Renal cortex interstitium (tissue), 11 donors: ENCODE measurements around the gene CLIP1. TPM values are rescaled to one million over a fixed set of nuclear protein-coding genes. Genes with fewer than 3 reads are reported as not detected.
"Not testable (repeated sequence)": the region's sequence is repeated elsewhere in the genome, so short reads cannot be mapped to it uniquely, and the experiment has no call there.

Experiments used
- DNase-seq, 11 donors: peaks; one replicate each; pipeline ENCODE4 v3.0.0-alpha.2; 2013; ENCODE audit warnings: low read depth in 9 of 11, low spot score in 4 of 11; ENCODE audit errors: extremely low read depth in 1 of 11
- polyA plus RNA-seq, 3 donors: library from polyadenylated mRNA; unstranded; fragments of 120-200 nt; gene quantifications; one replicate each; pipeline ENCODE4 v1.2.1, GENCODE V29; 2013; ENCODE audit not compliant: insufficient read length in 3 of 3

The CLIP1 gene
- polyA plus RNA-seq, 3 donors: 37.4 to 42.7 (median 40.0) TPM

DNA sequence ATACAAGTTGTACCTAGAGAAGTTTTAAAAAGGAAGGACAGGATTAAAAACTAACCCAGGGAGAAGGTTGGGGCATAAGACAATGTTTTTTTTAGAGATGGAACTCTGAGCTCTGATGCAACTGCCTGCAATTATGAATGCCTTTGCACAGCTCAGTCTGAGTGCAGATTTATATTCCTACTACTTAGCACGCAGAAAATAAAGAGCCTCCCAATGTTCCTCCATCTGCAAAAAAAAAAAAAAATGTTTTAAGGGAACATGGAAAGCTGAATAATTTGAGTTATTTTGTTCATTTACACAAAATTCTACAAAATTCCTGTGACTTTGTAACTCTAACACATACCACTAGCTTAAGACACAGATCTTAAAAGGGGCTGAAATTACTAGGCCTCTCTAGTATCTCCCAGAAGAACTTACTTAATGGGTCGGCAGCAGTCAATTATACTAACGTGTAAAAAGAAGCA lies 15.7 kb downstream of the CLIP1 start:
- DNase-seq: no peak

DNA sequence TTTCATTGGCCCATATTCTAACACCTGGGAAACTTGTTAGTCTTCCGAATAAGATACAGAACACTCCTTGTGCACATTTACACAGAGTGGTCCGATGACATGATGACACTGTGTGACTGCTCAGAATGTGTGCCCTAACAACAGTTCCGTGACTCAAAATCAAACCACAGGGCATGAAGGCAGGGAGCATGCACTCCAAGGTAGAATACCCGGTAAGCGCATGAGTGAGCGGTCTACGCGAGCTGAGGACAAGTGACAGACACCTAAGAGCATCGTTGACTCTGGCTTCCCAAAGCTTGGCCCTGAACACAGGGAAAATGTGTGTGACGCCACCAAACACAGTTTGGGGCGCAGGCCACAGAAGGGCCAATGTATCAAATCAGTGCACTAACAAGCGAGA lies 18.6 kb downstream of the CLIP1 start:
- no peak for DNase-seq

DNA sequence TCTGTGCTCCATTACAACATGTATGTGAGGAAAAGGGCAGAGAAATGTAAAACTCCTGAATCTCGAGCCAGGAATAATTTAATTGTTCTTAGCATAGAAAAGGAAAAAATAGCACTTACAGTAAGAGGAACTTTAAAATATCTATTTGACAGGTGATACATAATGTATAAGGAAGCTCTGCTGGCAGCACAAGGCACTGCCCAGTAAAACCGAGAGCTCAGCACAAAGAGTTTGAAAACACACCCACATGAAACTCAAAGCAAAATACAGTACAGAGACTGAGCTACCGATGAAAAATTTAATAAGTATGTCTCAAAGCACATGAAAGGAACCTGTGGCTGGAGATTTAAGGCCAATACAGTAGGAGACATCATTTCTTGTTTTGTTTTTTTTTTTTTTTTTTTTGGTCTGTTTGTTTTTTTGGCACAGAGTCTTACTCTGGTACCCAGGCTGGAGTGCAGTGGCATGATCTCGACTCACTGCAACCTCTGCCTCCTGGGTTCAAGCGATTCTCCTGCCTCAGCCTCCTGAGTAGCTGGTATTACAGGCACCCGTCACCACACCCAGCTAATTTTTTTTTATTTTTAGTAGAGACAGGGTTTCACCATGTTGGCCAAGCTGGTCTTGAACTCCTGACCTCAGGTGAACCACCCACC lies 19.2 kb downstream of the CLIP1 start:
- DNase-seq: no peak

DNA sequence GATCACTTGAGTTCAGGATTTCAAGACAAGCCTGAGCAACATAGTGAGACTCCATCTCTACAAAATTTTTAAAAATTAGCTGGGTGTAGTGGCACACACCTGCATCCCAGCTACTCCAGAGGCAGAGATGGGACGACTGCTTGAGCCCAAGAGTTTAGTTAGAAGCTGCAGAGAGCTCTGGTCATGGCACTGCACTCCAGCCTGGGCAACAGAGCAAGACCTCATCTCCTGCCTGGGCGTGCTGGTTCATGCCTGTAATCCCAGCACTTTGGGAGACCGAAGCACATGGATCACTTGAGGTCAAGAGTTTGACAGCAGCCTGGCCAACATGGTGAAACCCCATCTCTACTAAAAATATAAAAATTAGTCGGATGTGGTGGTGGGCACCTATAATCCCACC lies 20.2 kb downstream of the CLIP1 start:
- no peak for DNase-seq

DNA sequence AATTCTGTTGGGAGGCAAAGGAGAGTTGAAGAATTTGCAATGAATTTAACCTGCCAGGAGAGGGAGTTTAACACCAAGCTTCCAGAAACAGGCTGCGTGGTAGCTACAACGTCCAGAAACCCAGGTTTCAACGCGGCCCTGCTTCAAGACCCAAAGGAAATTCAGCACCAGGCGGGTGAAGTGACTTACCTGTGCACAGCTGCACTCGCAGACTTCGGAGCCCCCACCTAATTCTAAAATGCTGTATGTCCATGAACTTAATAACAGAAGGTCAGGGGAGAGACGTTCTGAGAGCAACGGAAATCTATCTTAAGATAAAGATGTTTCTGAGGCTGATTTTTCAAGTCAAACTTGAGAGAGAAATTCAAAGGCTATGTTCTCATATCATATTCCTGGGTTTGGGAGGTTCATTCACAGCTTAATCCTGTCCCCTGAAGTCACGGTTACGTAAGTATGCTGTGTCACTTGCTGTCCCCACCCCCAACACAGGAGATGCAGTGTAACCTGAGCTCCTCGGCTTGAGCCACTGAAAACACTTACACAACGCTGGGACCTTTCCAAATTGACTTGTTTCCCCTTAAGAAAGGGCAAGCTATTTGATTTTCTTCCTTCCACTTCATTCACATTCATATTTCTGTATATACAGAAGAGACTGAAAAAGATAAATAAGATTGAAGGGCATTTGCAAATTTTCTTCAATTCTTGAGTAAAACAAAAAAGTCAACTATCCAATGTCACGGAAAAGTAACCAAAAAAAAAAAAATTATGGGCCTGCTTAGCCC lies 22.7 kb downstream of the CLIP1 start:
- peak in 8 of 11 donors; percentile 53 to 82 (median 72) for DNase-seq

DNA sequence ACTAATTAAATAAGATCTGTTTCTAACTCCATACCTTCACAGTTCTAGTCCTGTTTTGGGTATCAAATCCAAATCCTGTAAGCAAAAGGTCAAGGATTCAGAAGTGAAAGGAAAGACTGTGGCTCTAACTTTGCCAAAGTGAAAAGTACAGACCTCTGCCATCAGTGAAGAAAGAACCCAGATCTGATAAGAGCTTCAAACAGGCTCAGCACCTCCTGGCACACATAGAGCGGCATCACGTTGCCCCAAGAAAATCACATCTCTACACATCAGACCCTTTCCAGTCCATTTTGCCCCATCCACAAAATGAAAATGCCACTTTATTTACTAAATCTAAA lies 23.2 kb downstream of the CLIP1 start:
- DNase-seq: no peak

DNA sequence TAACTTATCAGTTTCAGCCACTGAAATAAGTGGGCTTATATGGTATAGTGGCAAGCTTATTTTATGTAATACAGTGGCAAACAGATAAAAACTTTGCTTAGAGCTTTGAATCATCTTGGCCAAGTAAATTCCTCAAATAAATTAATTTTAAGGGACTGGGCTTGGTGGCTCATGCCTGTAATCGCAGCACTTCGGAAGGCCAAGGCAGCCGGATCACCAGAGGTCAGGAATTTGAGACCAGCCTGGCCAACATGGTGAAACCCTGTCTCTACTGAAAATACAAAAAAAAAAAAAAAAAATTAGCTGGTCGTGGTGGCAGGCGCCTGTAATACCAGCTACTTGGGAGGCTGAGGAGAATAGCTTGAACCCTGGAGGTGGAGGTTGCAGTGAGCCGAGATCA lies 24.5 kb downstream of the CLIP1 start:
- not testable (repeated sequence) for DNase-seq

DNA sequence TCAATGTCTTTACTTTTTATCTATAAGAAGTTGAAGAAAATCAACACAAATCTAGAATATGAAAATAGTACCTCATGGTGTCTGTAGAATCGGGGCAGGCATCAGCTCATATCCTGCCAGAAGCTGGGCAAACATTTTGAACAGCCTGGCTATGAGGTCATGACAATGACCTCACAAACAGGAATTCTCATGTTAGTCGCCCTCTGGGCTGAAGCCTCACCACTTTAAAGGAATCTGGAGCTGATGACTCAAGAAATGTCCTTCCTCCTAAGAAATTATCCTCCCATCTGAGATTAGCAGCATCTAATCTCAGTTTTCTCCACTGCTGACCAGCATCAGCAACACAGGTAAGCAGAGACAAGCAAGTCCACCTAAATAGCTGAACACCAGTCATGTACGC lies 27.1 kb downstream of the CLIP1 start:
- DNase-seq: no peak

DNA sequence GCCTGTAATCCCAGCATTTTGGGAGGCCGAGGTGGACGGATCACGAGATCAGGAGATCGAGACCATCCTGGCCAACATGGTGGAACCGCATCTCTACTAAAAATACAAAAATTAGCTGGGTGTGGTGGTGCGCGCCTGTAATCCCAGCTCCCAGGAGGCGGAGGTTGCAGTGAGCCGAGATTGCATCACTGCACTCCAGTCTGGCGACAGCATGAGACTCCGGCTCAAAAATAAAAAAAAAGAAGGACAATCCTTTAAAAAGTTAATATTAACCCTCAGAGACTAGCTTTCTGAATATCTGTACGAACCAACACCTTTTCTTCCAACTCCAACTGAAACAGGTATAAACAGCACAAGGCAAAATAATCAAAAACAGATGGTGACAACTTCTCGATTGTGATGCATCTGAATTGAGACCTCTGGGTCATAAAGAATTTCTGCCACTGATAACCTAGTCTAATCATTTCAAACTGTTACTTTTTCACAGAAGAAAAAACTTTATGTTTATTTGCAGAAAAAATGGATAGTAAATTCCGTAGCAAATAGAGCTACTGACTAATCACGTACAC lies 27.8 kb downstream of the CLIP1 start:
- no peak for DNase-seq

DNA sequence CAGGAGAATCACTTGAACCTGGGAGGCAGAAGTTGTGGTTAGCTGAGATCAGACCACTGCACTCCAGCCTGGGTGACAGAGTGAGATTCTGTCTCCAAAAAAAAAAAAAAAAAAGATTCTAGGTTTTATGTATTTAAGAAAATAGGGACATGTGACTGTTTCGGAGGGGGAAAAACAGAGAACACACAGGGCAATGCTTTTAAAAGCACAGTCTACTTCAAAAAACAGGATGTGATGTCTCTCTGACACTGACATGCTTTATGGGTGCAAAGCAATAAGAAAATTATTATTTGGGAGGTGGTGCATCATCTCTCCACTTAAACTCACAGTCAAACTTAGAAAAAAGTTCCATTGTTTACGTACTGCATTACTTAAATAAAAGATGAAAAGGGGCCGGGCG lies 28.7 kb downstream of the CLIP1 start:
- DNase-seq: no peak

DNA sequence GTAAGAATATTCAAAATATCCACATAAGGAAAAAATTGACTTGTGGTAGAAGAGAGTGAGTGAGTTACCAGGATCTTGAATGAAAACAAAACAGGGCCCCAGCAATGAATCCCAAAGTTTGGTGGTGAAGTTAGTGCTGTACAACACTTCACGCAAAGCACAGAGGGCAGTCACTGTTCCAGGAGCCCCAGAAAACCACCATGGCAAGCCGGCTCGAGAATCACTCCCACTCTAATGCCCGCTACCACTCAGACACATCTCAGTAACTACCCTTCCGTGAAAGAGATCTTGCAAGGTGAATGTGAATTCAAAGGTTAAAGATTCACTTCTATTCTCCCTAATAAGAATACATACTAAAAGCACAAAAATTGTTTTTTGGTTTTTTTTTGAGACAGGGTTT lies 30.1 kb downstream of the CLIP1 start:
- no peak for DNase-seq

DNA sequence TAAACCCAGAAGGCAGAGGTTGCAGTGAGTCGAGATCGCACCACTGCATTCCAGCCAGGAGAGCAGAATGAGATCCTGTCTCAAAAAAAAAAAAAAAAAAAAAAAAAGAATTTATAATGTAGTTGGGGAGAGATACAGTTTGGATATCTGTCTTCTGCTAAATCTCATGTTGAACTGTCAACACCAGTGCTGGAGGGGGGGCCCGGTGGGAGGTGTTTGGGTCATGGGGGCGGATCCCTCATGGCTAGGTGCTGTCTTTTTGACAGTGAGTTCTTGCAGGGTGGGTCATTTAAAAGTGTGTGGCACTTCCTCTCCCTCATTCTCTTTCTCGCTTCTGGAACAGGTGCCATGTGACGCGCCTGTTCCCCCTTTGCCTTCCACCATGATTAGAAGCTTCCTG lies 32.8 kb downstream of the CLIP1 start:
- DNase-seq: no peak

DNA sequence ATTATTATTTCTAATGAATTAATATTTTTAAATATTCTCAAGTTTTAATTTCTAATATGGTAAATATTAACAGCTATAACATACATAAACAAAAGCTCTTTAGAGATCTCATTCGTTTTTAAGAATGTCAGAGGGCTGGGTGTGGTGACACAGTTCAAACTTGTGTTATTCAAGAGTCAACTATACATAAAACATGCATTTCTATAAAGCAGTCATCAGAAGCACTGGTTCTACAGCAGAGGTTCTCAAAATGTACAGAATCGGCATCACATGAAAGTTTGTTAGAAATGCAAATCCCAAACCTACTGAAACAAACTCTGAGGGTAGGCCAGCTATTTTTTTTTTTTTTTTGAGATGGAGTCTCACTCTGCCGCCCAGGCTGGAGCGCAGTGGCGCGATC lies 34.6 kb downstream of the CLIP1 start:
- DNase-seq: no peak

DNA sequence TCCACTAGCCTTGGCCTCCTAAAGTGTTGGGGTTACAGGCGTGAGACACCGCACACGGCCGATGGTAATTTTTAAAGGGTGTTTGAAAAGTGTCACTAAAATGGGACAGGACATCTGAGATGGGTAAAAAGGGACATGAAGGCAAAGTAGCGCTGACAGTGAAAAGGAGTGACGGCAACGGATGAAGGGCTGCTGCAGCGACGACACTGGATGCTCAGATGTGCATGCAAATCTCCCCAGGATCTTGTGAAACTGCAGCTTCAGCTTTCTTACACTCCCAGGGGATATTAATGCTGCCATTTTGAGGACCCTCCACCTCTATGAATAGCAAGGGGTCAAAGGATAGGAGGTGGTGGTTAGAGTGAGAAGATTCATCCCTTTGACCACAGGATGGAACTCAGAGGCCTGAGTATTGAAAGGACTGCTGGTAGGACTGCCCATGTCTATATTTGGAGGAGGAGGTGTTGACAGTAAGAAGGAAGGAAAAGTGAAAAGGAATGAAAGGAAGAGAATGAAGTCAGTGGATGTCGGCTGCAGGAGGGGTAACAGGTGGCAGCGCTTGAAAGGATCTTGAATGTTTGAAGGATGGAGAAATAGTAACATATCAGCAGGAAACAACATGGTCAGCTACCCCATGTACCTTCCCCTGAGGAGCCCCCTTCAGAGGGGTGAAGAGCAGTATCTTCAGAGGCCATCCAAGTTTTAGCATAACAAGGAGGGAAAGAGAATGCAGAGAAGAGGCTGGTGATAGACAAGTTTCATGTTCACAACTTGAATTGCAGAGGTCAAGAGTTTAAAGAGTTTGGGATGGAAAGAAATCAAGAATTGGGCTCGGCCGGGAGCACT lies 37.1 kb downstream of the CLIP1 start:
- no peak for DNase-seq

DNA sequence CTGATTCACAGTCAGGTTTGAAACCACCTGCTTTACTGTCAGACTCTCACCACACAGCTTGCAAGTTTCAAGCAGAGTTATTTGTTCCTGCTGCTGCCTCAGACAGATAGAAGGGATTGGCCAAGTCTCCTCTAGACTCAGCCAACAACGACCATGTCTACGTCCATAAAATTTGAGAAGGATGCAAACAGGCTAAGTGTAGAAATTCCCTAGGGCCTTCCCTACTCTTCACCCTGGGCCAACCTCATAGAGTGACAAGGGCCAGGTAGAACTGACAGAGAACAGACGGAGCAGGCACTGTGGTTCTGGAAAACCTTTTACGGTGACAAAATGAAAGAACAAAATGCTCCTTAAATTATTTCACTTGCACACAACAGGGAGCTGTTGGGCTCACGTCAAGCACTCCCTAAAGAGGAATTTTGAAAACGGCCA lies 39.5 kb downstream of the CLIP1 start:
- DNase-seq: no peak

DNA sequence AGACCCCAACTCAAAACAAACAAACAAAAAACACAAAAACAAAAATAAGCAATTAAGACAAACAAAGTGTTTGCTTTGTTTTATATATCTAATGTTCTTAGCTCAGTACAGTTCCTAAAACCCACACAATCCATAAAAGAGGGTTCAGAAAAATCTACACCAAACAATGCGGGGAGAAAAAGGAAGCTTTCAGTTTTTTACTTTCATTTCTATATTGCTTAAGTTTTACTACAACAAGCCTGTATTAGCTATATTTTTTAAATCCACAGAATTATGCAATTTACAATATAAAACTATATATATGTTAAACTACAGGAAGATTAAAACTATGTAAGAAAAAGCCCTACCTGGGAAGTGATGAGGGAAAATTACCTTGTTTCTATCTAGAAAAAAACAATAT lies 41.4 kb downstream of the CLIP1 start:
- no peak for DNase-seq

DNA sequence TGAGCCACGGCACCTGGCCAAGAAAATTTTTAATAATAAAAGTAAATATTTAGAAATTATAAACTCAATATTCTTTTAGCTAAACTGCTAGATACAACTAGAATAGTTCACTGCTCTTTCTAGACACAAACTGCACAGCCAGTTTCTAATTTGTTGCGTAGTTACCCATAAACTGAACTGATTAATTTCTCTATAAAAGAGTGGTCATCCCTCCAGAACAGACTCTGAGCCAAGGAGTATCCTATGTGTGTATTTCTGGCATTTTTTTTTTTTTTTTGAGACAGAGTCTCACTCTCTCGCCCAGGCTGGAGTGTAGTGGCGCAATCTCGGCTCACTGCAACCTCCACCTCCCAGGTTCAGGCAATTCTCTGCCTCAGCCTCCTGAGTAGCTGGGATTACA lies 45.7 kb downstream of the CLIP1 start:
- not testable (repeated sequence) for DNase-seq

DNA sequence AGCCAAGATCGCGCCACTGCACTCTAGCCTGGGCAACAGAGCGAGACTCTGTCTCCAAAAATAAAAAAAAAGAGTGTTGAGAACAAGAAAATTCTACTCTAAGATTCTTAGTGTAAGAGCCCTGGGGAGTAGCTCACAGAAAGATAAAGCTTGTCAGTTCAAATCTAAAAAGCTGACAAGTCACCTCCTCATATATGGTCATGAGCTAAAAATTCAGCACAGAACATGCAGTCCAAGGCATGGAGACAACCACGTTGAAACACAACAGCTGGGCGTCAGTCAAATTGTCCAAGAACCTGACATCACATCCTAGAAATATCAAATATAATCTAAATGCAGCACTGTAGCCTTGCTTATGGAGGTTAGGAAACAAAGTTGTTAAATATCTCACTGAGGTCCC lies 47.8 kb downstream of the CLIP1 start:
- DNase-seq: no peak

DNA sequence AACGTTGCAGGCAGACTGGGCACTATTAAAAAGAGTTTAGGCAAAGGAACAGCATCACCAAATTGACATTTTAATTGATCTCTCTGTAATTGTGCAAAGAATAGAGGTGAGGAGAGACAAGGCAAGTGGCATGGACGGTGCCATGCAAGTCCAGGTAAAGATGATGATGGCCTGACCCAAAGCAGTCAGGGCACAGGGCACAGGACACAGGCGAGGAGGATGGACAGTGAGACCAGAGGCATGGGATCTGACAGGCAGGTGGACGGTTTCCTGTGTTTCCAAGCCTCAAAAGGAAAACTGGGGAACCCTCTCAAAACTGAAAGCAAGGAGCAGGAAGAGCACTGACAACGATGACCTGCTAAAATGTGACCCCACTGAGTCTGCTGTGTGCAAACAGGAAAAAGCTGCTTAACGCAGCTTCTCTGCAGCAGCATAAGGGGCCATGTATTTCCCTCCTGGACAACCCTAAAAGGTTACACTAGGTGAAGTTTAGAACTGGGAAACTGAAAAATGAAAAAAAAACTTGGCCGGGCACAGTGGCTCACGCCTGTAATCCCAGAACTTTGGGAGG lies 50.9 kb downstream of the CLIP1 start:
- no peak for DNase-seq
